HG03025 (cell line): Measurements from ENCODE around the gene IL31.
A peak's percentile ranks its signal among the peaks of the same experiment; 100 is the strongest.
"Not testable (repeated sequence)": the region's sequence is repeated elsewhere in the genome, so short reads cannot be mapped to it uniquely, and the experiment has no call there.

Experiments
- ATAC-seq: cut with Tn5 transposase; IDR thresholded peaks from one replicate; pipeline ENCODE4 v1.9.1; 2021; ENCODE audit warnings: mild to moderate bottlenecking, moderate library complexity; ENCODE audit not compliant: unreplicated experiment, low FRiP score

Gene IL31

DNA sequence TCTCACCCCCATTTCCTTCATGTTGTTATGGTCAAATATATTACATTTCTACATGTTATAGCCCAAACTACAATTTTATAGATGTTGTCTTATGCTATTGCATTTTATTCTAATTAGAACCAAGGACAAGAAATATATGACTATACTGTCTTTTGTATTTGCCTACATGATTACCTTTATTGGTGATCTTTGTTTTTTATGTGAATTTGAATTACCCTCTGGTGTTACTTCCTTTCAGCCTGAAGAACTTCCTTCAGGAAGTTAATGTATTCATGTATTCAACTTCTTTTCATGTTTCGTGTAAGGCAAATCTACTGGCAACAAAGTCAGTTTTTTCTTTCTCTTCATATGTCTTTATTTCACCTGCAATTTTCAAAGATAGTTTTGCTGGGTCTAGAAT lies 20.8 kb upstream of the IL31 start:
- ATAC-seq, result no peak

DNA sequence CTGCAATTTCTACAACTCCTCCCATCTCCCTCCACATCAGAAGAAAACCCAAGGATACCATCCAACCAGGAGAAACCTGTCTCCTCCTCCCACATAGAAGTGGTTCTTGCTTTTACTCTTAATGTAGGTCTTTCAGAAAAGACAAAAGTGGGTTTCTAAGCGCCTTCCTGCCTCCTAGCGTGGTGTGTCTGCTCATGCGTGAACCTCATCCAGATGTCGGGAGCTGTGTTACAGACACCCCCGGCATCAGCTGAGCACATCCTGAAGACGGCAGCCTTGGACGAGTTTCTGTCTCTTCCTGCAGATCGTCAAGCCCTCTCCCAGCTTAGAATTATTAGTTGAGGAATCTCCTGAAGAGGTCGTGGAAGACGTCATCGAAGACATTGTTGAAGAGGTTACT lies 18.4 kb upstream of the IL31 start:
- no peak for ATAC-seq

DNA sequence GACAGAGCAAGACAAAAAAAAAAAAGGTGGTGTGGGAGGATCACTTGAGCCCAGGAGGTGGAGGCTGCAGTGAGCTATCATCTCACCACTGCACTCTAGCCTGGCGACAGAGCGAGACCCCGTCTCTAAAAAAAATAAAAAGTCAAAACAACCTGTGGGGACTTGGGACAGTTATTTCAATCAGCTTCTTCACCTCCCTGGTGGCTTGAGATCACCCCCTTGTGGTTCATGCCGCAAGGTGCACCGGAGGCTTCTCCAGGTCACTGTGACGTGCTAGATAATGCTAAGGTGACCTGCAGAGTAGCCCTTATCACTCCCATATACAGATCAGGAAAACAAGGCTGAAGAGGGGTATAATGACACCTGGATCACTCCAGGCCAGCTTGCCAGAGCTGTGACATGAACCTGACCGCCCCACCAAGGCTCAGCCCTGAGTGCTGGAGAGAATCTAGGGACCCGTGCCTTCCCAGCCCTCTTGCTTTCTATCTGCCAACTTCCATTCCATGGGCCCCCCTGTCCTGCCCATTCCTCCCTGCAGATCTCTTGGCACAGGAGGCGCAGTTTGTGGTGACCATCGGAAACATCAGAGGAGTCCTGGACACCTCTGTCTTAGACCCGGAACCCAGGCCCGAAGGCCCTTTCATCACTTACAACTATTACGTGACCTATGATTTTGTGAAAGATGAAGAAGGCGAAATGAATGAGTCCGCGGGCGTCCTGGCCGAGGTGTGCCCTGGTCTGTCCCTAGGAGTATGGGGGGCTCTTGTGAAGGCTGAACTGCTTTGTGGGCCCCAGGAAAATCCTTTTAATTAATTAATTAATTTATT lies 17.0 kb upstream of the IL31 start:
- no peak for ATAC-seq

DNA sequence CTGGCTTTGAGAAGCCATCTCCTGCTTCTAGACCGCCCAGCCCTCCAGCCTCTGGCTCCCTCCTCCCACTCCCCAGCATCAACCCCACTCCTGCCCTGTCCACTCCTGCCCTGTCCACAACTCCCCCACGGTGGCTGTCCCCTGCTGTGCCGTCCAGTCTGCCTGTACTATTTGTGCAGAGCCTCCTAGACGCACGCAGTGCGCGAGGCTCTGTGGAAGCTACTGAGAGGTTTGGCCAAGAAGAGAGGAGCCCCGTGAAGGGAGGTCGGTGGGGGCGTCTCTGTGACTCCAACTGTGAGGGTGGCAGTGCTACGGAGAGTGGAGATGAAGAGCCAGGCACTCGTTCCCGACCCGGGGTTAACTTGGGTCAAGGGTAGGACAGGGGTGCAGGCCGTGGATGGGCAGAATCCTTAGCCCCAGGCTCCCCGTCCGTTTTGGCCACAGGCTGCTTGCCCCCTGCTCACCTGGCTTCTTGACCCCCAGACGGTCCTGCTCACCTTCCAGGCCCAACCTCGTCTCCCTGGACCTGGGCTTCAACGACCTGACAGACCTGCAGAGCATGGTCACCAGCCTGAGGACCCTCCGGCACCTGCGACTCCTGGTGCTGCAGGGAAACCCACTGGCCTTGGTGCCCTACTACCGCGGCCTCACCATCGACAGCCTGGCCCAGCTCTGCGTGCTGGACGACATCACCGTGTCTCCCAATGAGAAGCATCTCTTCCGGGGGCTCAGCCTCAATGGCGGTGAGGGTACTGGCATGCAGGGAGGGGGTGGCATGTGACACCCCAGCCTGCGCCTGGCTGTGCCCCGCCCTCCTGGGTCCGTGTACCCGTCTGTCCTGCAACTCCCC lies 15.8 kb upstream of the IL31 start:
- no peak for ATAC-seq

DNA sequence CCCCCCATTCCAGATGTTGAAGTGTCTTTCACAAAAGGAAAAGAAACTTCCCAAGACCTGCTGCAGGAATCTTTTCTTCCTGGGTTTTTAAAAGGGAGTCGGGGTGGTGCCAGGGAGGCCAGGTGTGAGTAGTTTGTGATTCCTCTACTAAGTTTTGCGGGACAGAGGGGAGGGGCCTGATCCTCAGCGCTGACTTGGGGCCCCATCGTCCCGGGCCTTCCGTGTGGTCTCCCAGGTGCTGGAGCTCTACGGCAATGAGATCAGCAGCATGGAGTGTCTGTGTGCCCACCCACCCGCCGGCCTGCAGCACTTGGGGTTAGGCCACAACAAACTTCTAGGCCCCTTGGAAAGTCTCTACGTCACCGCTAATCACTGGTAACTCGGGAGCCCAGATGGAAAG lies 13.4 kb upstream of the IL31 start:
- ATAC-seq, result no peak

DNA sequence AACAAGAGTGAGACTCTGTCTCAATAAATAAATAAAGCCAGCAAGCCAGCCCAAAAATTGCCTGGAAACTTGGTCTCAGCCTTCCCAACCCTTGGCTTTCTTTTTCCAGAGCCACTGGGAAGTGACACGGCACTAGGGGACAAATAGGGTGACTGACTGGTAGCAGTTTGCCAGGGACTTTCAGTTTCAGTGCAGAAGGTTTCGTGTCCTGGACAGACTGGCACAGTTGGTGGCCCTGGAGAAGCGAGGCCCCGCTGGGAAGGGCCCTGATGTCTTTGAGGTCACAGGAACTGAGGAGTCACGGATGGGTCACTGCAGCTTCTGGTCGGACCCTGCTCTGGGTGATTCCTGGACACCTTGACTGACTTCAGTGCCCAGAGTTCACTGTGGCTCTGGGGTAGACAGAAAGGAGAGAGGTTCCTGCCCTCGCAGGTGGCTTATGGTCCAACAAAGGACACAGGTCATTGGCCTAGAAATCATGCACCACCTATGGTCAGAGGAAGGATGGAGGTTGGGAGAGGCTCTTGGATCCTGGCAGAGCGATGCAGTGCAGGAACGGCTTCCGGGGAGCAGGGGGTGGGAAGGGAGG lies 11.6 kb upstream of the IL31 start:
- ATAC-seq, result no peak

DNA sequence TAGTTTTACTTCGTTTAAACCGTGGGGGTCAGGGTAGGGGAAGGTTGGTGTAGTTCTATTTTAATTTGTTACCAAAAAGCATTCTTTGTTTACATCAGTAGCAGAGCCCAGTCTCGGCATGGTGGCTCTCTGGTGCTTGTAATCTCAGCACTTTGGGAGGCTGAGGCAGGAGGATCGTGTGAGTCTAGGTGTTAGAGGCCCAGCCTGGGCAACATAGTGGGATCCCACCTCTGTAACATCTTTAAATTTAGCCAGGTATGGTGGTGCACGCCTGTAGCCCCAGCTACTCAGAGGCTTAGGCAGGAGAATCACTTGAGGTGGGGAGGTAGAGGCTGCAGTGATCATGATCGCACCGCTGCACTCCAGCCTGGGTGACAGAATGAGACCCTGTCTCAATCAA lies 11.1 kb upstream of the IL31 start:
- ATAC-seq, result no peak

DNA sequence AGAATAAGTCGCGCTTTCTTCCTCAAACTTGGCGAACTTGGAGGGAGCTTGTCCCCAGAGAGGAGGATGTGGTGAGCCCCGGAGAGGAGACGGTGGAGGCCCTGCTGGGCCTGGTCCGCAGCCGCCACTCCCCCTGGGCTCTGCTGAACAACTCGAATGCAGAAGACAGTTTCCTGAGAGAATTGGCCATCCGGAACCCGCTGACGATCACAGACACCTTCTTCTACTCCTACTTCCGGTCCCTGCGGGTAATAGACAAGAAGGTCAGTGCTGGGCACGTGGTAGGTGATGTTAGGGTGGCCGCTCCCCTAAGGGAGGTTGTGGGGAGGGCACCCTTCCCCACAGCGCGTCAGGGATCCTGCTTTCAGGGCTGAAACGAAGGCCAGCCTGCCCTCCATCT lies 10.5 kb upstream of the IL31 start:
- ATAC-seq, result no peak

DNA sequence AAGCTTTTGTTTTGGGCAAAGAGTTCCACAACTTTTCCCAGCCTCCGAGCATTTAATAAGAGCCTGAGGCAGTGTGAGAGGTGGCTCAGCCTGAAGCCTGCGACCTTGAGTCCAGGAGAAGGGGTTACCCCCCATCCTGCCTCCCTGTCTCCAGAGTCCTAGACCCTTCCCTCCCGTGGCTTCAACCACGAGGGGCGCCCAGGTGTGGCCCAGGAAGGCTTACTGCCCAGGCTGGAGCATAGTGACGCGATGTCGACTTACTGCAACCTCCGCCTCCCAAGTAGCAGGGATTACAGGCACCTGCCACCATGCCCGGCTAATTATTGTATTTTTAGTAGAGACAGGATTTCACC lies 9.5 kb upstream of the IL31 start:
- no peak for ATAC-seq

DNA sequence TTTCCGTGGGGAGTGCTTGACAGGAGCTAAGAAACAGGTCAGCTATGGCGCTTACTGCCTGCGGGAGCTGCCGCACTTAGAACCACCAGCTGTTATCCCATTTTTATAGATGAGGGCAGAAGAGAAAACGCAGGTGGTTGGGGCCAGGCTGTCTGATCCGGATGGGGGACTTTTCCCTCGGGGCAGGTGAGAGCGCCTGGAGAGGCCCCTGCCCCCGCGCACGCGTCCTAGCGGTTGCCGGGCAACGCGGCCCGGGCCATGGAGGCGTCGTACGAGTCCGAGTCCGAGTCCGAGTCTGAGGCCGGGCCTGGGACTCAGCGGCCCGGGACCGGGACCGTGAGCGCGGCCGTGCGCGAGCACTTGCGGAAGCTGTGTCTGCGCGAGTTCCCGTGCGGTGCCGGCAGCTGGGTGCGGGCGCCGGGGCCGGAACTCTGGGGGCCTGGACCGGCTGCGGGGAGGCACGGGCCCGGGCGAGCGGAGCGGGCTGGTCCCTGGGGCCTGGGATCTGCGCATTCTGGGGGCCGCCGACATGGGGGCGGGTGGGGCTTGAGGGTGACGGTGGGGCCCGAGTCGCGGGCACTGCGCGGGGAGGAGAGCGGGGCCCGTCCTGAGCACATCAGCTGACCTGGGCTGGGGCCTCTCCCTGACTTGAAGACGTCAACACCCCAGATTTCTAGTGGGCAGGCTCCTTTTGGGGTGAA lies 9.0 kb upstream of the IL31 start, which contains the start of gene LRRC43:
LRRC43 (plus strand) TSS at position 237 of the 701 bp plus-strand sequence; CDS start at position 259, 22 bp downstream.
- no peak for ATAC-seq

DNA sequence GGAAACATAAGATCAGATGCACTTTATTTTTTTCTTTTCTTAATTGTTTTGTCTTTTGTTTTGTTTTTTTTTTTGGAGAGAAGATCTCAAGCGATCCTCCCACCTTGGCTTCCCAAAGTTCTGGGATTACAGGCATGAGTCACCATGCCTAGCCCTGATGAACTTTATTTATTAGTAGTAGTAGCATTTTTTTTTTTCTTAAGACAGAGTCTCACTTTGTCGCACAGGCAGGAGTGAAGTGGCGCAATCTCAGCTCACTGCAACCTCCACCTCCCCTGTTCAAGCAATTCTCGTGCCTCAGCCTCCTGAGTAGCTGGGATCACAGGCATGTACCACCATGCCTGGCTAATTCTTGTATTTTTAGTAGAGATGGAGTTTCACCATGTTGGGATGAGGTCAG lies 2.5 kb upstream of the IL31 start:
- ATAC-seq, result not testable (repeated sequence)

DNA sequence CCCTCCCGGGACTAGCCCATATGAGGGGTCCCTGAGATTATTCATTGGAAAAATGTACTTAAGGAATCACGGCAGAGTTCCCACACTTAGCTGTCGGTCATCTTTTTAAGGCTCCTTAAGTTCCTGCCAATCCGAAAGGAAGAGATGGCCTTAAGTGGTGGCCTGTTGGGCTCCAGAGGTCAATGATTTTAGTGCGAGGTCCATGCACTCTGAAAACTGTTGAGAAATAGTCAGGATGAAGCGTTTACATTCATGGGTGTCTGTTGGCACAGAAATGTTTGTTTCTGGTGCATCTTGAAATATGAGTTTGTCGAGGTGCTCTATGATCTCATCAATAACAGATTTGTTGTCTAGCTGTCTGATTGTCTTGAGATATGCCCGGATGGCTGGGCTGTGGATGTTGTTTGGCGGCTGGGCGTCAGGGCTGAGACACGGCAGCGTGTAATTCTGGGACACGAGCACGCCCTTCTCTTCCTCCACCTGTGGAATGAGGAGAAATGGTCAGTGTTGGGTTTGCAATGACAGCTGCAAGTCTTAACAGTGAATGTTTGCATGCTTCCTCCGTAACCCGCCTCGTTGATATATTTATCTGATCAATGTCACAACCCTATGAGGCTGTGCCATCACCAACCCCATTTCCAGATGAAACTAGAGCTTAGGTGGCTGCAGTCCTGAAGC lies 1.6 kb downstream of the IL31 start:
- no peak for ATAC-seq

DNA sequence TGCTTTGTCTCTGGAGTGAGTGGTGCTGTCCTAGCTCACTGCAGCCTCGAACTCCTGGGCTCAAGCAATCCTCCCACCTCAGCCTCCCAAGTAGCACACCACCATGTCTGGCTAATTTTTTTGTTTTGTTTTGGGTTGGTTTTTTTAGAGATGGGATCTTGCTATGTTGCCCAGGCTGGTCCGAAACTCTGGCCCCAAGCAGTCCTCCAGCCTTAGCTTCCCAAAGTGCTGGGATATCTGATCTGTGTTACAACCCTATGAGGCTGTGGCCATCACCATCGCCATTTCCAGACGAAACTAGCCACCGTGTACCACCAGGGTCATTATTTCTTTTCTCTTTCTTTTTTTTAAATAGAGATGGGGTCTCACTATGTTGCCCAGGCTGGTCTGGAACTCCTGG lies 2.6 kb downstream of the IL31 start:
- no peak for ATAC-seq

DNA sequence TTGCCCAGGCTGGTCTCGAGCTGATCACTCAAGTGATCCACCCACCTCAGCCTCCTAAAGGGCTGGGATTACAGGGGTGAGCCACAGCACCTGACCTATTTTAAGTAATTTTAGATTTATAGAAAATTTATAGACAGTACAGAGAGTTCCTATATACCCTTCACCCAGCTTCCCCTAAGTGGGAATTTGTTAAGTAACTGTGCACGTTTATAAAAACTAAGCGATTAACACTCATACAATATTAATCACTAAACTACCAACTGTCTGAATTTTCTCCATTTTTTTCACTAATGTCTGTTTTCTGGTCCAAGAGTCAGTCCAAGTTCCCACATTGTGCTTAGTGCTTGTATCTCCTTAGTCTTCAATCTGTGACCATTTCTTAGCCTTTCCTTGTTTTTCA lies 5.5 kb downstream of the IL31 start:
- no peak for ATAC-seq

DNA sequence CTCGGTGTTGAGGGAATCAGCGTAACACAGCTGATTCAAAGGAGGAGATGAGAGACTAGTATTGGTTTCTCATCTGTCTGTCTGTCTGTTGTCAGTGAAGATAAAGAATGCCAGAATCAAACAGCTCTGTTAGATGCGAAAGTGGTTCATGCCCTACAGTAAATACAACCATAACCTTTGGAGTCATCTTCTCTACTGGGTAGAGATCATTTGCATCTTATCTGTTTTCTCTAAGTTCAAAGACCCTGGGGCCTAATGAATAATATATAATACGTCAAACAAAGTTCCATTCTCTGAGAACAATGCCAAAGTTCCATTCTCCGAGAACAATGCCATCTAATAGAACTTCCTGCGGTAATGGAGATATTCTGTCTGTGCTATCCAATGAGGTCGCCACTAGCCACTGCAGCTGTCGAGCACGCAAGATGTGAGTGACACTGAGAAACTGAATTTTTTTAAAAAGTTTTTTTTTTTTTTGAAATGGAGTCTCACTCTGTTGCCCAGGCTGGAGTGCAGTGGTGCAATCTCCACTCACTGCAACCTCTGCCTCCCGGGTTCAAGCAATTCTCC lies 6.6 kb downstream of the IL31 start:
- no peak for ATAC-seq

DNA sequence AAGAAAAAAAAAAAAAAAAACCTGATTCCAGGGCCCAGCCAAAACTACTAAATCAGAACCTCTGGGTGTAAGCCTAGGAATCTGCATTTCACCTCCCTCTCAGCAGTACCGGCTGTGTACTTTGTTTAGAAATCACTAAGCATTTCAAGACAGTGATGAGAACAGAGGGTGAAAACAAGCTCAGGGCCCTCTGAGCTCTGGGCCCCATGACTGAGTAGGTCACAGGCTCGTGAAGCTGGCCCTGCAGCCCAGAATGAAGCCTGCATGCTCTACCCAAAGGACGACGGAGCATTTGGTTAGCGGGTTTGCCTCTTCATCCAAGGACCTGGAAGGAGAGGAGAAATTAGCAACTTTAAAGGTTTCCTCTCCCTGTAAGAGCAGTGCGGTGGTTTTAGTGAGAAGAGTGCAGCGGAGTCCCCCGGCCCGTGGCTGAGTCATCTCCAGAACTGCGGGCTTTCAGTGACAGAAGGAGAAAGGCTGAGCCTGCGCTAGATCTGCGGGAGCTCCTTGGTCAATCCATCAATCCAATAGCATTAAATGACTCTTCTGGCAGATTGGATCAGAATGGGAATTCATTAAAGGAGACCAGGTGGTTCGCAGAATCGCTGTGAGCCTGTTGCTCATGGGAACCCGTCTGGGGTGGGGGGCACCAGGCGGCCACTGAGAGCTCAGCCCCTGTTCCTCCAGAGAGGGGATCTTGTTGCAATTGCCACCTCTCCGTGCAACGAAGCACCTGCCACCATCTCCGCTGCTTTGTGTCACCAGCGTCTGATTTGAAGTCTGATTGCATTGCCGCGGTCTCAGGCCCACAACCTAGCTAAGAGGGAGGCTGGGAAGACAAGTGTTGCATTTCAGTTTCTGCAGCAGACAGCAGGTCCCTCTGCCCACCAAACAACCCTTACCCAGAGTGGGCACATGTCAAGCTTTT lies 7.3 kb downstream of the IL31 start:
- peak; percentile 57 for ATAC-seq

DNA sequence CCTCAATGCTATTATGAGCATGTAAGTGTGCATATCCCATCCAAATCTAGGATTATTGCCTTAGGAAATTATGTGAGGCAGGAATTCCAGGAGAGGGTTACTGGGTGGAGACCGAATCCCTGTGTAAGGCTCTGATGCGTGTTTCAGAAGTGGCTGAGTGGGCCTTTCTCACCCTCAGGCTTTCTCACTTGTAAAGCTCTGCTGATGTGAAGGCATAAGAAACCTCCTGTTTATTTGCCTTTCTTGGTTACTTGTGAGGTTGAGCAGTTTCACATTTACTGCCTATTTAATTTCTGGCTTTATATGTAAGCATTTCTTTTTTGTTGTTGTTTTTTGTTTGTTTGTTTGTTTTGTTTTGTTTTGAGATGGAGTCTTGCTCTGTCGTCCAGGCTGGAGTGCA lies 11.0 kb downstream of the IL31 start:
- ATAC-seq, result no peak

DNA sequence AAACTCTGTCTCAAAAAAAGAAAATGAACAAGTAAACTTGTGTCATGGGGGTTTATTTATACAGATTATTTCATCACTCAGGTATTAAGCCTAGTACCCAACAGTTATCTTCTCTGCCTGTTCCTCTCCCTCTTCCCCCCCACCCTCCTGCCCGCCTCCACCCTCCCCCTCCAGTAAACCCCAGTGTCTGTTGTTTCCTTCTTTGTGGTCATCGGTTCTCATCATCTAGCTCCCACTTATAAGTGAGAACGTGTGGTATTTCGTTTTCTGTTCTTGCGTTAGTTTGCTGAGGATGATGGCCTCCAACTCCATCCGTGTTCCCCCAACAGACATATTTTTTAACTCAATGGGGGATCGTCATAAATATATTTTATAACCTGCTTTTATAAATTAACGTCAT lies 12.3 kb downstream of the IL31 start:
- no peak for ATAC-seq

DNA sequence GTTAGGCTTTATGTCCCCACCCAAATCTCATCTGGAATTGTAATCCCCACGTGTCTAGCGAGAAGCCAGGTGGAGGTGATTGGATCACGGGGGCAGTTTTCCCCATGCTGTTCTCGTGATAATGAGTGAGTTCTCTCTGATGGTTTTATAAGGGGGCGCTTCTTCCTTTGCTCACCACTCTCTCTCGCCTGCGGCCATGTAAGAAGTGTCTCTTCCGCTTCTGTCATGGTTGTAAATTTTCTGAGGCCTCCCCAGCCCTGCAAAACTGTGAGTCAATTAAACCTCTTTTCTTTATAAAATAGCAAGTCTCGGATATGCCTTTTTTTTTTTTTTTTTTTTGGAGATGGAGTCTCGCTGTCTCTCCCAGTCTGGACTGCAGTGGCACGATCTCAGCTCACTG lies 13.3 kb downstream of the IL31 start:
- ATAC-seq, result no peak
